ENCODE measurements around the gene HRCT1. TPM values are rescaled to one million over a fixed set of nuclear protein-coding genes. Genes with fewer than 3 reads are reported as not detected.
"Not testable (repeated sequence)": the region's sequence is repeated elsewhere in the genome, so short reads cannot be mapped to it uniquely, and the experiment has no call there.

The HRCT1 gene
- total RNA-seq, 2 donors from 2014 or later: not detected

DNA sequence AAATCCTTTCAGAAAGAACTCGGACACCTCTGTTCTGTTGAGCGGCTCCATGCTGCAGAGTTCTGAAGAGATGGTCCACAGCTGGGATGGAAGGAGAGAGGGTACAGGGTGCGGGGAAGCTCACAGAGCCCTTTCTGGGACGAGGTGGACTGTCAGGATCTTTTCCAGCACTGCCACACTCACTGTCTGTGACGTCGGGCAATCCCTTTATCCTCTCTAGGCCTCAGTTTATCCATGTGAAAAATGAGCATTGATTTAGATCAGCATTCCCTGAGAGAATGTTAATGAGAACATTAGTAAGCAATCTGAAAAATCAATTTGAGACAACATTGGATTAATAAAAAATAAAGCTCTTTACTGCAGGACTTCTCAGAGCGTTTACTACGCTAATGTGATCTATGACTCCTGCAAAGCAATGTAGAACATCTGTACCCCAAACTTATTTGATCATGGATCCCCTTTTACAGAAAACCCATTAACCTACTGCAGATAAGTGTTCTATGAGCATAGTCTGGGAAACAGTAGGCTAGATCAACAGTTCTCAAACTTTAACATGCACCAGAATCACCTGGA is 35.6 kb upstream of the HRCT1 start, which contains the start of gene OR13J1:
Gene OR13J1 (minus strand): TSS at position 51 of the 573 bp plus-strand sequence. CDS start 0 bp downstream, at position 51.
- no peak for ATAC-seq
- Mint-ChIP-seq H3K4me1 (peaks cover 2% of the 10 kb centered on the region), H3K4me3 (no peak within 1 kb of the TSS), H3K36me3 (ENCODE audit: low read depth) (no peaks in the 10 kb centered on the region), H3K27ac (no peak within 1 kb of the TSS), H3K27me3 (peaks cover 9% of the 10 kb centered on the region)
- H3K9me3 ChIP-seq (ENCODE audit: control insufficient read depth, low read length, poor library complexity, severe bottlenecking): no peaks in the 10 kb centered on the region
- no peak for DNase-seq

DNA sequence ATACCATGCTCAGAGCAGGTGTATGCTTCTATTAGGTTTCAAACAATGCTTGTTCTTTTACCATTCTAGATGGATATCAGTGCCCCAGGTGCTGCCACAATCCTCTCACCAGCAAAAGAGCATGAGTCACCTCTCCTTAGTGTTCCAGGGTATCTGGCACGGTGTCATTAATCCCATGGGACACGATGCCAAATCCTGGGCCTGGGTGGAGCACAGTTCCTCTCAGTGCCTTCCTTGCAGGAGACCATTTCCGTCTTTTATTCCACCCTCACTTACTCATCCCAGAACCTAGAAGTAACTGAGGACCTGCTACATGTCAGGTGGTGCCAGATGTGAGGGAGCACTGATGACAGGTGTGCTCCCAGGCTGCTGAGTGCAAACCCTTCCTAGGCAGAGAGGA is 34.5 kb upstream of the HRCT1 start:
- DNase-seq (no peak), ATAC-seq (no peak)
- Mint-ChIP-seq H3K27ac (no peak overlapping the region), H3K36me3 (ENCODE audit: low read depth) (no peaks in the 10 kb centered on the region), H3K27me3 (peaks cover 9% of the 10 kb centered on the region), H3K4me3 (no peak overlapping the region), H3K4me1 (peaks cover 2% of the 10 kb centered on the region)
- H3K9me3 ChIP-seq (ENCODE audit: control insufficient read depth, low read length, poor library complexity, severe bottlenecking): no peaks in the 10 kb centered on the region

DNA sequence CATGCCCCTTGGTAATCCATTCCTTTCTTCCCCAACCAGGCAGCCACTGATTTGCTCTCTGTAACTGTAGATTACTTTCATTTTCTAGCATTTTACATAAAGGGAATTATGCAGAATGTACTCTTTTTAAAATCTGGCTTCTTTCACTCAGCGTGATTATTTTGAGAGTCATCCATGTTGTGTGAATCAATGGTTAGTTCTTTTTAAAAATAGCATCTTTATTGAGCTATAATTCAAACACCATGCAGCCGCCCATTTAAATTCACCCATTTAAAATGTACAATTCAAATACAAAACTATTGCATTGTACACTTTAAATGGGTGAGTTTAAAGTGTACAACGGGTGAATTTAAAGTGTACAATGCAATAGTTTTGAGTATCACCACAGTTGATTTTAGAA is 33.5 kb upstream of the HRCT1 start:
- no peak overlapping the region for H3K27ac Mint-ChIP-seq
- H3K36me3 Mint-ChIP-seq (ENCODE audit: low read depth): peaks cover 2% of the 10 kb centered on the region
- no peak overlapping the region for H3K4me3 Mint-ChIP-seq
- H3K9me3 ChIP-seq (ENCODE audit: control insufficient read depth, low read length, poor library complexity, severe bottlenecking): peaks cover 2% of the 10 kb centered on the region
- no peak for DNase-seq
- H3K4me1 Mint-ChIP-seq: peaks cover 2% of the 10 kb centered on the region
- ATAC-seq: no peak
- peaks cover 9% of the 10 kb centered on the region for H3K27me3 Mint-ChIP-seq

DNA sequence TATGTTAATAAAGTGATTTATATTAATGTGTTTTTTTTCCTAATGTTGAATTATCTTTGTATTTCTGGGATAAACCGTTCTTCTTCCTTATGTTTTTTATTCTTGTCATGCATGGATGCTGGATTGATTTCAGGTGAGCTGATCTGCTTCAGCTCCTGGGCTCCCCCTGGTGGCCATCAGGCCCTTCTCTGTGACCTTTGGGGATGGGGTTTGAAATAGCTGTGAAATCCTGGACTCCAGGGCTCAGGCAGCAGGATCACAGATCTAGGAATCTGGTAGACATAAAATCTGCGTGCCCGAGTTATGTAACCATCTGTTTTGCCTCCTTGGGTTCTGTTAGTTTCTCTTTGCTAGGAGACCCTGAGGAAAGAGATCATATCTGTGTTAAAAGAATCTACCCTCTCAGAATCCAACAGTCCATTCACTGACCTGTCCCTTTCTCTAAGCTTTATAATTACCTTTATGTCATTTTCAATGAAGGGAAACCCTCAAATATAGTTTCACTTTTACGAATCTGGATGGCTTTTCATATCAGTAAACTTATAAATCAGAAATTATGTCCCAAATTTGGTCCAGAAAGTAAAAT is 23.6 kb upstream of the HRCT1 start:
- peaks cover 5% of the 10 kb centered on the region for H3K9me3 ChIP-seq (ENCODE audit: control insufficient read depth, low read length, poor library complexity, severe bottlenecking)
- H3K4me3 Mint-ChIP-seq: no peak overlapping the region
- peaks cover 14% of the 10 kb centered on the region for H3K27me3 Mint-ChIP-seq
- ATAC-seq (peak; percentile 67), DNase-seq (peak; percentile 67 to 78 (median 76))
- H3K36me3 Mint-ChIP-seq (ENCODE audit: low read depth): peaks cover 3% of the 10 kb centered on the region
- H3K4me1 Mint-ChIP-seq: peaks cover 3% of the 10 kb centered on the region
- no peak overlapping the region for H3K27ac Mint-ChIP-seq

DNA sequence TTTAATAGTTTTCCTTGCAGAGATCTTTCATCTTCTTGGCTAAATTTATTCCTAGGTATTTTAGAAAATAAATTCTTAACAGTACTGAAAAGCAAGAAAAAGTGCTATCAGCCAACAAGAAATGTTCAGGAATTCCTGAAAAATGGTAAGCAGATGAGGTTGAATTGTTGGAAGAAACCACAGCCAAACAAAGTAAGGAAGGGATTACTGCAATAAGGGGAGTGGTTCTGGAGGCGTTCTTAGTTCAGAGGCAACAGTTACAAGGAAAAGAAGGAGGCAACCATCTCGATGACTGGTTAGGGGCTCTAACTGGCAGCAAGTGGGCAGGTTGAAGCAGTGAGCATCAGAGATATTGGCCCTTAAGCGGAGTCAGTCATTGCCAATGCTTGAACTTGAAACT is 23.0 kb upstream of the HRCT1 start:
- DNase-seq: no peak
- Mint-ChIP-seq H3K27me3 (peaks cover 14% of the 10 kb centered on the region), H3K4me3 (no peak overlapping the region), H3K36me3 (ENCODE audit: low read depth) (peaks cover 2% of the 10 kb centered on the region), H3K4me1 (peaks cover 3% of the 10 kb centered on the region), H3K27ac (no peak overlapping the region)
- peaks cover under 1% of the 10 kb centered on the region for H3K9me3 ChIP-seq (ENCODE audit: control insufficient read depth, low read length, poor library complexity, severe bottlenecking)
- no peak for ATAC-seq

DNA sequence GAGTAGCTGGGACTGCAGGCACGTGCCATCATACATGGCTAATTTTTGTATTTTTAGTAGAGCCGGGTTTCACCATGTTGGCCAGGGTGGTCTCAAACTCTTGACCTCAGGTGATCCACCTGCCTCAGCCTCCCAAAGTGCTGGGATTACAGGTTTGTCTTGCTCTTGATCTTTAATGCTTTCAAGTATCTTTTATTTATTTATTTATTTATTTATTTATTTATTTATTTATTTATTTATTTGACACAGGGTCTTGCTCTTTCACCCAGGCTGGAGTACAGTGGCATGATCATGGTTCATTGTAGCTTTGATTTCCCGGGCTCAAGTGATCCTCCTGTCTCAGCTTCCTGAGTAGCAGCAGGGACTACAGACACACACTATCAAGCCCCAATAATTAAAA is 21.1 kb upstream of the HRCT1 start:
- H3K4me1 Mint-ChIP-seq; ATAC-seq; DNase-seq; H3K4me3 Mint-ChIP-seq; H3K36me3 Mint-ChIP-seq (ENCODE audit: low read depth); H3K9me3 ChIP-seq (ENCODE audit: control insufficient read depth, low read length, poor library complexity, severe bottlenecking); H3K27ac Mint-ChIP-seq: not testable (repeated sequence)
- peaks cover 14% of the 10 kb centered on the region for H3K27me3 Mint-ChIP-seq

DNA sequence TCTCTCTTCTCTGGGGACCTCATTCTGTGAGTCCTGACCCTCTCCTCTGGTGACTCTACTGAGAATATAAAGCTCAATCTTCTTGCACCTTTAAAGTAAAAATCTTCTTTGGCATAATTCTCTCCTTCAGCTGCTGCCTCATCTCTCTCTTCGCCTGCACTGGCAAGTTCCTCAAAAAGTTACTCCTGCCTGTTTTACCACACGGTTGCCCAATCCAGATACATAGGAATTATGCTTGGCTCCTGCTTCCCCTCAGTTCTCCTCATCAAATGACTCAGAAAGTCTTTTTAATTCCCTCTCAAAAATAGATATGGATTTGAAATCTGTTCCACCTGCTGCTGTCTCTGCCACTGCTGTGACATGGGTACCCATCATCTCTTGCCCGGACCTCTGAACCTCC is 14.4 kb upstream of the HRCT1 start:
- ATAC-seq (no peak), DNase-seq (no peak)
- H3K4me1 Mint-ChIP-seq: peaks cover 4% of the 10 kb centered on the region
- H3K27me3 Mint-ChIP-seq: peaks cover 34% of the 10 kb centered on the region
- no peak overlapping the region for H3K27ac Mint-ChIP-seq
- H3K4me3 Mint-ChIP-seq: no peak overlapping the region
- H3K9me3 ChIP-seq (ENCODE audit: control insufficient read depth, low read length, poor library complexity, severe bottlenecking): no peaks in the 10 kb centered on the region
- H3K36me3 Mint-ChIP-seq (ENCODE audit: low read depth): peaks cover 3% of the 10 kb centered on the region

DNA sequence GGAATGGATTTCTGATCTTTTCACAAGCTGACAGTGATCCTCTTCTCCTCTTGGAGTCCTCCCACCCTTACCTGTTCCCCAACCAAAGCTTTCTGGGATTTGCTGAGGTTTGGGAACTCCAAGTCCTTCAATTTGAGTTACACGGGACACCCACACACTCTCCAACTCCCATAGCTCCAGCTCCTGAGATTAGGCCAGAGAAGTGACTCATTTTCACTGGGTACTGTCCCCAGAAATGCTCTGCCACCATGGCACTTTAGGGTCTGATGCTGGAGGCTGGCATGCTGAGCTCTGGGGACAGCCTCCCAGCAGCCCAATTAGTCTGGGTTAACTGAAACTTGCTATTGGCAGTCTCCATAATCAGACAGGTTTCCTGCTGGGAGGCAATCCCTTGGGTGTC is 14.0 kb upstream of the HRCT1 start:
- Mint-ChIP-seq H3K27ac (no peak overlapping the region), H3K4me3 (no peak overlapping the region), H3K27me3 (peaks cover 34% of the 10 kb centered on the region), H3K4me1 (peaks cover 4% of the 10 kb centered on the region), H3K36me3 (ENCODE audit: low read depth) (peaks cover 3% of the 10 kb centered on the region)
- no peak for ATAC-seq
- no peak for DNase-seq
- no peaks in the 10 kb centered on the region for H3K9me3 ChIP-seq (ENCODE audit: control insufficient read depth, low read length, poor library complexity, severe bottlenecking)

DNA sequence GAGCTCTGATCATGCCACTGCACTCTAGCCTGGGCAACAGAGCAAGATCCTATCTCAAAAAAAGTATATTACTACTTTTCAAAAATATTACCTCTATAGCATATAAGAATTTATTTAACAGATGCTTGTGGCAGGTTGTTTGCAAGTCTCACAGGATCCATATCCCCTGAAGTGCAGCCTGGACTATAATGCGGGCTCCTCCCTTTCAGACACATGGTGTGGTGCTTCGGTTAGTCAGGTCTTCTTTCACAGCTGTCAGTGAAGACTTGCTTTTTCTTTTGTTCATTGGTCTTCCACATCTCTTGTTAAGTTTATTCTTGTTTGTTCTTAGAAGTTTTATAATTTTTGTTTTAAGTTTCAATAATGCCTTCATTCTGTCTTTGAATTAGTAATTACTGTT is 9.4 kb upstream of the HRCT1 start:
- peaks cover 3% of the 10 kb centered on the region for H3K36me3 Mint-ChIP-seq (ENCODE audit: low read depth)
- ATAC-seq (no peak), DNase-seq (no peak)
- no peak overlapping the region for H3K27ac Mint-ChIP-seq
- H3K9me3 ChIP-seq (ENCODE audit: control insufficient read depth, low read length, poor library complexity, severe bottlenecking): no peaks in the 10 kb centered on the region
- peaks cover 38% of the 10 kb centered on the region for H3K27me3 Mint-ChIP-seq
- H3K4me3 Mint-ChIP-seq: no peak overlapping the region
- peaks cover 4% of the 10 kb centered on the region for H3K4me1 Mint-ChIP-seq

DNA sequence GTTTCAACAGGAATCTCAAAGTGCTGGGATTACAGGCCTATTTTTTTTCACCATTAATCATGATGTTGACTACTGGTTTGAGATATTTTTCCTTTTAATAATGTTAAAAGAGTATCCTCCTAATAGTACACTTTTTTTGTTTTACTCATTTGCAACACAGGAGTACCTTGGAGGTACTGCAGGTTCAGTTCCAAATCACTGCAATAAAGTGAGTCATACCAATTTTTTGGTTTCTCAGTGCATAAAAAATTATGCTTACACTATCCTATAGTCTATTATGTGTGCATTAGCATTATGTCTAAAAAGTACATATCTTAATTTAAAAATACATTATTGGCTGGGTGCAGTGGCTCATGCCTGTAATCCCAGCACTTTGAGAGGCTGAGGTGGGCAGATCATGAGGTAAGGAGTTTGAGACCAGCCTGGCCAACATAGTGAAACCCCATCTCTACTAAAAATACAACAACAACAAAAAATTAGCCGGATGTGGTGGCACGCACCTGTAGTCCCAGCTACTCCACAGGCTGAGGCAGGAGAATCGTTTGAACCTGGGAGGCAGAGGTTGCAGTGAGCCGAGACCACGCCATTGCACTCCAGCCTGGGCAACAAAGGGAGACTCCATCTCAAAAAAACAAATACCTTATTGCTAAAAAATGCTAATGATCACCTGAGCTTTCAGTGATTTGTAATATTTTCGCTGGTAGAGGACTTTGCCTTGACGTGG is 8.5 kb upstream of the HRCT1 start:
- H3K36me3 Mint-ChIP-seq (ENCODE audit: low read depth); DNase-seq; ATAC-seq; H3K4me3 Mint-ChIP-seq; H3K27ac Mint-ChIP-seq; H3K9me3 ChIP-seq (ENCODE audit: control insufficient read depth, low read length, poor library complexity, severe bottlenecking); H3K4me1 Mint-ChIP-seq: not testable (repeated sequence)
- peaks cover 31% of the 10 kb centered on the region for H3K27me3 Mint-ChIP-seq

DNA sequence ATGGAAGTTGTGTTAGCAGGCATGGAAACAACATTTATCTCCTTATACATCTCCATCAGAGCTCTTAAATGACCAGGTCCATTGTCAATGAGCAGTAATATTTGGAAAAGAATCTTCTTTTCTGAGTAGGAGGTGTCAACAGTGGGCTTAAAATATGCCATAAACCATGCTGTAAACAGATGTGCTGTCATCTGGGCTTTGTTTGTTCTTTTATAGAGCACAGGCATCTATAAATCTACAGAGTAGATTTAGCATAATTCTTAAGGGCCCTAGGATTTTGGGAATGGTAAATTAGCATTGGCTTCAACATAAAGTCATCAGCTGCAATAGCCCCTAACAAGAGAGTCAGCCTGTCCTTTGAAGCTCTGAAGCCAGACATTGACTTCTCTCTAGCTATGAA is 7.7 kb upstream of the HRCT1 start:
- ATAC-seq (no peak), DNase-seq (no peak)
- Mint-ChIP-seq H3K27ac (no peak overlapping the region), H3K36me3 (ENCODE audit: low read depth) (no peaks in the 10 kb centered on the region), H3K4me3 (no peak overlapping the region), H3K27me3 (peaks cover 31% of the 10 kb centered on the region), H3K4me1 (peaks cover 8% of the 10 kb centered on the region)
- no peaks in the 10 kb centered on the region for H3K9me3 ChIP-seq (ENCODE audit: control insufficient read depth, low read length, poor library complexity, severe bottlenecking)

DNA sequence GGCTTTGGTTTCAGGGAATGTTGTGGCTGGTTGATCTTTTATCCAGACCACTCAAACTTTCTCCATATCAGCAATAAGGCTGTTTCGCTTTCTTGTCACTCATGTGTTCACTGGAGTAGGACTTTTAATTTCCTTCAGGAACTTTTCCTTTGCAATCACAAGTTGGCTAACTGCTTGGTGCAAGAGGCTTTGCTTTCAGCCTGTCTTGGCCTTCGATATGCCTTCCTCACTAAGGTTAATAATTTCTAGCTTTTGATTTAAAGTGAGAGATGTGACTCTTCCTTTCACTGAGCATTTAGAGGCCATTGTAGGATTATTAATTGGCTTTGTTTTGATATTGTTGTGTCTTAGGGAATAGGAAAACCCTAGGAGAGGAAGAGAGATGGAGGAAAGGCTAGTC is 7.0 kb upstream of the HRCT1 start:
- ATAC-seq: no peak
- no peak overlapping the region for H3K27ac Mint-ChIP-seq
- no peaks in the 10 kb centered on the region for H3K9me3 ChIP-seq (ENCODE audit: control insufficient read depth, low read length, poor library complexity, severe bottlenecking)
- peaks cover 25% of the 10 kb centered on the region for H3K27me3 Mint-ChIP-seq
- no peak for DNase-seq
- peaks cover 6% of the 10 kb centered on the region for H3K4me1 Mint-ChIP-seq
- no peaks in the 10 kb centered on the region for H3K36me3 Mint-ChIP-seq (ENCODE audit: low read depth)
- H3K4me3 Mint-ChIP-seq: no peak overlapping the region

DNA sequence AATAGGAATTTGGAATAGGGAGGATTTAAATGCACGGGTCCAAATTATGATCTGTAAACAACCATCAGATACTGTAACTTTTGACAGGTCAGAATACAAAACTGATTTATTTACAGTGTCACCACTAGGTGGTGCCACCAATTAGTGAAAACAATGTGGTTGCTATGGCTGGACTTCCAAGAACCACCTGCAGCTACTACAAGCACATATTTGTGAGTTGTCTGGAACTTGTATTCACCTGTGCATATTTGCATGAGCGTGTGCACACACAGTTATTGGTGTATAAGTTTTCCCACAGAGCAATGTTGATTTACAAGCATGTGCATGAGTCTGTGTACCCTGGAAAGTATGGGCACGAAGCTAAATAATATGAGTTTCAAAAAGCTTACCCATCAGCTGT is 3.0 kb upstream of the HRCT1 start:
- ATAC-seq: peak; percentile 83
- Mint-ChIP-seq H3K36me3 (ENCODE audit: low read depth) (no peaks in the 10 kb centered on the region), H3K27ac (no peak overlapping the region), H3K4me3 (no peak overlapping the region), H3K4me1 (peaks cover 19% of the 10 kb centered on the region), H3K27me3 (peaks cover 9% of the 10 kb centered on the region)
- H3K9me3 ChIP-seq (ENCODE audit: control insufficient read depth, low read length, poor library complexity, severe bottlenecking): no peaks in the 10 kb centered on the region
- DNase-seq: no peak

DNA sequence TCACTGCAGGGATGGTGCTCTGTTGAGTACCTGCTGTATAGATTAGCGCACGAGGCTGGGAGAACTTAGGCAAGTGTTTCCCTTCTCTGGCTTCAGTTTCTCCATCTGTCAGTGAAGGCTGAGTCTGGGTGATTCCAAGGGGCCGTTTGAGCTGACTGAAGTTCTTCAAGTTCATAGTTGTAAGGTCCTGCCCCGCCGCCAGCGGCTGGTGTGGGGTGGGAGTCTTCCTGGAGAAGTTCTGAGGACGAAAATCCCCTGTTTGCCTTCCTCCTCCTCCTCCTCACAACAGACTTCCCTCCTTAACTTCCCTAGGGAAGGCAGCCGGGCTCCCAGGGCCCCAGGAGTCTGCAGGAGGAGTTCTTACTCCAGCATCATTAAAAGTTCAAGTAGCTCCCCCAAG is 1.7 kb upstream of the HRCT1 start:
- Mint-ChIP-seq H3K27me3 (peaks cover 9% of the 10 kb centered on the region), H3K36me3 (ENCODE audit: low read depth) (no peaks in the 10 kb centered on the region), H3K4me3 (no peak overlapping the region), H3K4me1 (peaks cover 28% of the 10 kb centered on the region), H3K27ac (peak overlapping the region; percentile 34)
- H3K9me3 ChIP-seq (ENCODE audit: control insufficient read depth, low read length, poor library complexity, severe bottlenecking): no peaks in the 10 kb centered on the region
- ATAC-seq (no peak), DNase-seq (no peak)

All from T-helper 17 cell (primary cell).